ENCODE measurements around the gene USP24.
"Not testable (repeated sequence)": the region's sequence is repeated elsewhere in the genome, so short reads cannot be mapped to it uniquely, and the experiment has no call there.

The USP24 gene

GRCh38 chr1:55050283-55050682 is 164.9 kb downstream of the USP24 start:
- DNase-seq, result no peak

DNA sequence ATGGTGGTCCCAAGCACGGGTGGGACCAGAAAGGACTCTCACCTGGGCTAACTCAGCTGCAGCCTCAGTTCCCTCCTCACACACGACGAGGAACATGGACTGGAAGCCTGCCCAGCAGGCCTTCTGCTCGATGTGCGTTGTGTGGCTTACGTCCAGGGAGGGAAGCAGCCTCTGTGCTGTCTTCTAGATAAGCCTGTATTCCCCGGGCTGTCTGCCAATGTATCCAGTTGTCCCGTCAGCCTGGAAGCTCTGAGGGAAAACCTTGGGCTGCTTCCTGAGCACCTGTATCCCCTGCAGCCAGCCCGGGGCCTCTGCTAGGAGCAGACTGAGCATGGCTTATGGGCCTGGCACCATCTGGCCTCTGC is 165.3 kb downstream of the USP24 start:
- no peak for DNase-seq

DNA sequence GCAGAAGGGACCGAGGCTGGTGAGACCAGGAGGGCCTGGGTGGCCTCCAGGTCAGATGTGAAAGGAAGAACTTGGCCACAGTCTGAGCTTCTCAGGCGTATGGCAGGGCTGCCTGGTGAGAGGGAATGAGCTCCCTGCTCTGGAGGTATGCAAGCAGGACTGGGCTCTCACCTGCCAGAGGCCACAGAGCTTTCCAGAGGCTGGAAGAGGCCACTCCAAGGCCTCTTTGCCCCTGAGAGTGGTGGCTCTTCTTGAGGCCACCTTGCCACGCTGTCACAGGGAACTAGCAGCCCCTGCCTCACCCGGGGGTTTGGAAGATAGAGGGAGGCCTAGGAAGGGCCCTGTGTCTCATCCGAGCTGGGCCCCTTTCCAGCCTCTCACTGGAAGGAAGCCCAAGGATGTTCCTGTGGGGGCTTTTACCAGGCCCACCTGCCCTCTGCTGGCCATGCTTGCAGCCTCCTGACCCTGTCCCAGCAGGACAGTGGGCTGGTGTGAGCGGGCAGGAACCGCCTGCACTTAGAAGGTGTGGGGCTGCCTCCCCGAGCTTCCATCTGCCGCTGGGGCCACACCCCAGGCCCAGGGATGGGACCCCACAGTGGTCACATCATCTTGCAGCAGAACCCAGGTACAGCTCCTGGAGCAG is 165.8 kb downstream of the USP24 start:
- no peak for DNase-seq

- DNase-seq, result no peak
Measured at GRCh38 chr1:55048453-55049270, 166.5 kb downstream of the USP24 start.

DNA sequence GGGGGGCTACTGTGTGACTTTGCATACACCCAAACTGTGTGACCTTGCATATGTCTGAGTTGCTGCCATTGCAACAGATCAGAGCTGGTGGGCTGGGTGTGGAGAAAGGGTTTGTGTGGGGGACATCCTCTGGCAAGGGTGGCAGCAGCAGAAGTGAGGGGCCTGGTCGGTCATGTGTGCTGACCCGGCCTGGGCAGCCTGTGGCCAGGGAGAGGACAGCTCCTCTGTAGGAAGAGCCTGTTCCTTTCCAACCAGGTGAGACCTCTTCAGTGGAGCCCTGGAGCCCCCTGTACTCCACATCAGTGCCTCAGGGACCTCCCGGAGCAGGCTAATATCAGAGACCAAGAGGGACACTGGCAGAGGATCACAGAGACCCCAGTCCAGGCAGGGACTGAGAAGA is 167.6 kb downstream of the USP24 start:
- DNase-seq, result no peak

DNA sequence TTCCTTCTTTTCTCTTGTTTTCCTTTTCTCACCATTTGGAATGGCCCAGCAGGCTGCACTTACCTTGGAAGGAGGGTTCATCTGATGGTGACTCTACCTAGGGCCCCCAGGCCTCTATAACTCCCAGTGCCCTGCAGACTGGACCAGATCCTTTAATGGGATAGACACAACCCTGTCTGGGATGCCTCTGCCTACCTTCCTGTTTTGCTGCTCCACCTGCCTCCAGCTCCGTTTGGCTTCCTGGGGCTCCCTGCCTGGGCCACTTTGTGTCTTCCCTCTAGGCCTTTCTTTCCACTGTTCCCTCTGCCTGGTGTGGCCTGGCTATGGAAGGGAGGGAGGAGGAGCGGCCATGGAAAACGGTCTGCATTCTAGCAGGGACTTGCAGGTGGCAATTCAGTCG is 168.3 kb downstream of the USP24 start:
- DNase-seq, result no peak

GRCh38 chr1:55045430-55045829 is 169.7 kb downstream of the USP24 start:
- no peak for DNase-seq

- DNase-seq, result no peak
Measured at GRCh38 chr1:55044617-55045397, 170.4 kb downstream of the USP24 start.

GRCh38 chr1:55043726-55044125 is 171.4 kb downstream of the USP24 start:
- no peak for DNase-seq

DNA sequence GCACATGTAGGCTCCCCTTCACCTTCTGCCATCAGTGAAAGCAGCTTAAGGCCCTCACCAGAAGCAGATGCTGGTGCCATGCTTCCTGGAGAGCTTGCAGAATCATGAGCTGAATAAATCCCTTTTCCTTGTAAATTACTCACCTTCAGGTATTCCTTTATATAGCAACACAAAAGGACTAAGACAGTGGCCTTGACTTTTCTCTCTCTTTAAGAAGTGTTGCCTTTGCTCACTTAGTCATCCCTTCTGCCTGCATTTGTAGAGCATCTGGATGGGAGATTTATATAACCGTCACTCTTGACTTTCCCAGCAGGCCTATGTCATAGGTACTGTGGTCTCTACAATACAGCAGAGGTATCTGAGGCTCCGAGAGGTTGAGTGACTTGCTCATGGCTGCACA is 172.2 kb downstream of the USP24 start:
- DNase-seq, result no peak

DNA sequence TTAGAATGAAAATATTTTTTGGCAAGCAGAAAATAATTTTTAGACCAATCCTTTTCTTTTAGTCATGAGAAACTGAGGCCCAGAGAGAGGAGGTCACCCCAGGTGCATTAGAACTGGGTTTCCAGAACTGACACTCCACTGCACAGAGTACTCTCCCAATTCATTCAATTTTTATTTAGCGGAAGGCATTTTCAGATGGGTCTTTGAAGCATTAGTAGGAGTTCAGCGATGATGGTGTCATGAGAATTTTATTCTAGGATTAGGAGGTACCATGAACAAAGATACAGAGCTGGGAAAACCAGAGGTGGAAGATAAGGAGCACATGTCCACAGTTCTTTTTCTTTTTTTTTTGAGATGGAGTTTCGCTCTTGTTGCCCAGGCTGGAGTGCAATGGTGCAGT is 173.6 kb downstream of the USP24 start:
- DNase-seq, result no peak

DNA sequence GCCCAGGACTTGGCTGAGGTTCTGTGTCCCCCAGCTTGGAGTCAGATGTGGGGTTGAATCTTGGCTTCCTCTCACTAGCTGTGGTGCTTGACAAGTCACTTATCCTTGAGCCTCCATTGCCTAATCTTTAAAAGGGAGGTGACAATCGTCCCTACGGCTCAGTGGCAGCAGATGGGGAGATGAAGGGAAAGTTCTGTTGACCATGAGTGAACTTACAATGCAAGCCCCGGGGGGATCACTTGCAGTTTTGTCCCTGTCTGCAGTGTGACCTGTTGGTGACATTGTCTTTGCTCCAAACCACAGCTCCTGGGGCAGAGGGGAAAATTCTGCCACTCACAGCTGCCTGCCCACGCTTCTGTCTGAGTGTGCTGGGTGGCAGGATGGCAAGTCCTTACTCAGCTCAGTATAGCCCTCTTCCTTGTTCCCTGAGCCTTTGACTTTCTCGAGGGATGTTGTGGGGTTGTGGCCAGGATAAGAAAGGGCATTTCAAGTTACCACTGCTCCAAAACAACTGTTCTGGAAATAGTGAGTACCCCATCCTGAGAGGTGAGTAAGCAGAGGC is 174.2 kb downstream of the USP24 start:
- peak; percentile 27 for DNase-seq

DNA sequence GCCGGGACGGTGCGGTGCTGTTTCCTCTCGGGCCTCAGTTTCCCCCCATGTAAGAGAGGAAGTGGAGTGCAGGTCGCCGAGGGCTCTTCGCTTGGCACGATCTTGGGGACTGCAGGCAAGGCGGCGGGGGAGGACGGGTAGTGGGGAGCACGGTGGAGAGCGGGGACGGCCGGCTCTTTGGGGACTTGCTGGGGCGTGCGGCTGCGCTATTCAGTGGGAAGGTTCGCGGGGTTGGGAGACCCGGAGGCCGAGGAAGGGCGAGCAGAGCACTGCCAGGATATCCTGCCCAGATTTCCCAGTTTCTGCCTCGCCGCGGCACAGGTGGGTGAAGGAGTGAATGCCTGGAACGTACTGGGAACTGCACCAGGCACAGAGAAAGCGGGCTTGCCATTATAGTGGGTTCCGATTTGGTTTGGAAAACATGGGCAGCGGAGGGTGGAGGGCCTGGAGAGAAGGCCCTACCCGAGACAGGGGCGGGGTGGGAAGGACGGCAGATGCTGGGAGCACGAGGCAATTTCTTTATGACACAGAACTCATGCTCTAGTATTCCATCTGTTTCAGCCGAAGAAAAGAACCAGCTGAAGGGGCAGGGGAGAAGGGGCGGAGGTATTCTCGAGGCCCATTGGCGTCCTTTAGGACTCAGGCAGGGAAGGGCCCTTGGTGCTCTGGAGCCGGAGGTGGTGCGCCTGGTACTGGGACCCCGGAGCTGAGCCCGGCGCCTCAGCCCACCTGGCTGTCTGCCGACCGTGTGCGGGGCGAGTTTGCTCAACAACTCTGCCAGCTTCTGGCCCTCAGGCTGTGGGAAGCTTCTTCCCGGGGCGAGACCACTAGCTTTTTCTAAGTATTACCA is 174.9 kb downstream of the USP24 start:
- DNase-seq, result no peak

DNA sequence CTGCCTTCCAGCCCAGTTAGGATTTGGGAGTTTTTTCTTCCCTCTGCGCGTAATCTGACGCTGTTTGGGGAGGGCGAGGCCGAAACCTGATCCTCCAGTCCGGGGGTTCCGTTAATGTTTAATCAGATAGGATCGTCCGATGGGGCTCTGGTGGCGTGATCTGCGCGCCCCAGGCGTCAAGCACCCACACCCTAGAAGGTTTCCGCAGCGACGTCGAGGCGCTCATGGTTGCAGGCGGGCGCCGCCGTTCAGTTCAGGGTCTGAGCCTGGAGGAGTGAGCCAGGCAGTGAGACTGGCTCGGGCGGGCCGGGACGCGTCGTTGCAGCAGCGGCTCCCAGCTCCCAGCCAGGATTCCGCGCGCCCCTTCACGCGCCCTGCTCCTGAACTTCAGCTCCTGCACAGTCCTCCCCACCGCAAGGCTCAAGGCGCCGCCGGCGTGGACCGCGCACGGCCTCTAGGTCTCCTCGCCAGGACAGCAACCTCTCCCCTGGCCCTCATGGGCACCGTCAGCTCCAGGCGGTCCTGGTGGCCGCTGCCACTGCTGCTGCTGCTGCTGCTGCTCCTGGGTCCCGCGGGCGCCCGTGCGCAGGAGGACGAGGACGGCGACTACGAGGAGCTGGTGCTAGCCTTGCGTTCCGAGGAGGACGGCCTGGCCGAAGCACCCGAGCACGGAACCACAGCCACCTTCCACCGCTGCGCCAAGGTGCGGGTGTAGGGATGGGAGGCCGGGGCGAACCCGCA is 175.7 kb downstream of the USP24 start, which contains the start of gene PCSK9:
Gene PCSK9 (plus strand): TSS at position 207 of the 741 bp plus-strand sequence. CDS start 290 bp downstream, at position 497.
- DNase-seq, result peak; percentile 78

GRCh38 chr1:55038974-55039341 is 176.2 kb downstream of the USP24 start:
- no peak for DNase-seq

DNA sequence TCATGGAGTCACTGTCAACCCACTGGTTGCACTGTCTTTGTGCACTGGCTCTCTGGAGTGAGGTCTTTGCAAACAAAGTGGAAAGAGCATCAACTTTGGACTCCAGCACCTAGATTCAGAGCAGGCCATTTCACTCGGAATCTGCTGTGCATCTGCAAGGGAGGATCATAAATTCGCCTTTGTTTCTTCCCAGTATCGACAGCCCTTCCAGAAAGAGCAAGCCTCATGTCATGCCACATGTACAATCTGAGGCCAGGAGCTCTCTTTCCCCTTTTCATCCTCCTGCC is 176.7 kb downstream of the USP24 start:
- no peak for DNase-seq

DNA sequence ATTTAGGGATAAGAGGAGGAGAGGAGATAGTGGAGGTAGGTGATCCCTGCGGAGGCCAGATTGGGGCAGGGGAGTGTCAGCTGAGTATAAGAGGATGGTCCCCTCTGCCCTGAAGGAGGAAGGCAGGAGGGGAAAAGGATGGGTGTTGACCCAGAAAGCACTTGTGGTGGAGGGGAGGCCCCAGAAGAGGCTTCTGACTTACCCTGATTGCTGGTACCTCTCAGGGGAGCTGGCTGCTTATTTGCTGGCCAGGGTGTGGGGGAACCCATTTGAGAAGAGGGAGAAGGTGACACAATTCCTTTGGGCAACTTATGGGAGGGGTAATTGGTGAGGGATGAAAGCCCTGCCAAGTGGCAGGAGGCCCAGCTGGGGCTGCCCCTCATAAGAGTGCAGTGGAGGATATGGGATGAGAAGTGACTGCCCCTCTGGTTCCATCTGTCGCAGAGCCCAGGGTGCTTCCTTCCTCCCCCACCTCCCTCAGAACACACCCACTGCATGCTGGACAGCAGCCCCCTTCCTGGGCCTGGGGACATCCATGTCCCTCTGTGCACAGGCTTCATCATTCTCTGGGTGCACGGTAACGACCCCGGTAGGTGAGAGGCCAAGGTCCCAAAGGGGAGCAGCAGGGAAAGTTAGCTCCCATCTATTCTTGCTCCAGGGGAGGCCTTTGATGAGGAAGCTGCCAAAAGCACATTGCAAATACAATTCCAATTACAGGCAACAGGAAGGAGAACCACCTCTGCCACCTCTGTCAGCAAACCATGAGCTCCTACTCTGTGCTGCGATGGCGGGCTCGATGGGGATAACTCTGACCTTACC is 177.2 kb downstream of the USP24 start:
- DNase-seq, result no peak

DNA sequence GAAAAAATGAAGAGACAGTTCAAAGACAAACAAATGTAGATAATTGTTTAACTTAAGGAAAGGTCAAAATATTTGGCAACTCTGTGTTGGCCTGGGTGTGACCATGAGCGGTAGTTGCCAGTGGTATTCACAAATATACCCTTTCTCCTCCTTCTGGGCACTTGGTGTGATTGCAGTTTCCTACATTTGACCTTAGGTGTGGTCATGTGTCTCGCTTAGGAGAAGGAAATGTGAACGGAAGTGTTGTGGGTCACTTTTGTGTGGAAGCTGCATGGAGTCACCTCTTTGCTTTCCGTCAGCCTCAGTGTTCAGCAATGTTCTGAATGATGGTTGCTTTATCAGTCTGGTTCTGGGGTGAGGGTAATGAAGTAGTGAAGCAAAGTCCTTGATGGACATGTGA is 179.3 kb downstream of the USP24 start:
- DNase-seq, result peak; percentile 31

DNA sequence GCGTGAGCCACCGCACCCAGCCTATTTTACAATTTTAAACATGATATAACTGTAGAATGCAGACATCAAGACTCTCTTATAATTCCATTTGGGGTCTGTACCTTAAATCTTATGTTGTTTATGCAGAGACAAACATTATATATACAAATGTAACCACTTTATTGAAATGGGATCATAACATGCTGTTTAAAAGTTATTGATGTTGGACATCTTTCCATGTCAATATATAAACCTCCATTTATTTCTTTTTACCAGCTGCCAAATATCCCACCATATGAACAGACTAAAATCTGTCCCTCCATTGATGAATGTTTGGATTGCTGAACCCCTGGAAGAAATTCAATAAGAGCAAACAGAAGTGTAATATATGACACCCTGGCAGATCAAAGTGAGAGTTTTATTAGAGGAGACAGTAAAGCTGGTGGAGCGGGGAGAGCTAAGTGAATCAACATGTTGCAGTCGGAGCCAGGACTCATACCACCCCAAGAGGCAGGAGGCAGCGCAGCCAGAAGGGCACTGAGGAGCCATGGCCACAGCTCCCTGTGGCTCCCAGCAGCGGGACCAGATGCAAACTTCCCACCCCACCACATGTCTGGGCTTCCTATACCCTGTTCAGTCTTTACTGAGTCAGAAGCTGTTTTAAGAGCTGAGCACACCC is 180.6 kb downstream of the USP24 start:
- no peak for DNase-seq

GRCh38 chr1:55033265-55033614 is 181.9 kb downstream of the USP24 start:
- DNase-seq, result no peak

- not testable (repeated sequence) for DNase-seq
Measured at GRCh38 chr1:55031098-55031497, 184.1 kb downstream of the USP24 start.

Data from hematopoietic multipotent progenitor cell treated with erythropoietin and hydrocortisone succinate and interleukin-3 and kit ligand, for 6 days (in vitro differentiated cells).